MM.1S (cell line): ENCODE measurements around the gene HNRNPA1.

Experiments
- CTCF ChIP-seq: fragments of 300-600 bp; sonication (generic); IDR thresholded peaks from 2 replicates; pipeline ENCODE4 v1.5.1; 2016; ENCODE audit warnings: antibody characterized with exemption, low read length, mixed read lengths
- EZH2 ChIP-seq: fragments of 300-600 bp; sonication (generic); optimal IDR thresholded peaks from 2 replicates; pipeline ENCODE3; 2017; ENCODE audit warnings: low read depth, mild to moderate bottlenecking, antibody characterized with exemption, low read length, mixed read lengths
- EZH2phosphoT487 ChIP-seq: fragments of 300-600 bp; sonication (generic); IDR thresholded peaks from 2 replicates; pipeline ENCODE4 v1.6.1; 2018; ENCODE audit warnings: antibody characterized with exemption, low read length

DNA sequence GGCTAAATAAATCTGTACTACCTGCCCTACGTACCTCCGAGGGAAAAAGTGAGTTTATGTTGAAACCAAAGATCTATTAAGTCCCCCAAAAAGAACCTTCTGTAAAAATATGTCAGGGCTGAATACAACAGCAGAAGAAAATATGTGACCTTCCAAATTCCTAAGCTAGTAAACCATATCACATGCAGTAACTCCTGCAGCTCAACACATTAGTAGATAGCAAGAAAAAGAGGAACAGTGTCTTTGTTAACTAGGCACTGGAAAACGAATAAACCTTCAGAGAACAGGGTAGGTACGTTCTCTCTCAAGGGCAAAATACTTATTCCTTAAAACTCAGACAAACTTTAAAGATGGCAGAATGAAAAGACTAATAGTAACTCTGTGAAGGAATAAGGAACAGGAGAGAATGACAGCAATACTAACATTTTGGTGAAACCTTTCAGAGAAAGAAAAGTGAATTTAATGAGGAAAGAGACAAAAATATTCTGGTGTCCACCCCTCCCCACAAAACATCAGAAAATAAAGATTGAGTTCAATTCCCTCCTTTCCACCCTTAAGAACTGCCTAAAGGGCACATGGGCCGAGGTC is 18.6 kb upstream of the HNRNPA1 start:
- TF ChIP-seq CTCF (no peak), EZH2phosphoT487 (no peak), EZH2 (no peak)
